Colonic mucosa (tissue), 4 donors: Measurements from ENCODE around the gene PRRT2. TPM values are rescaled to one million over a fixed set of nuclear protein-coding genes. Genes with fewer than 3 reads are reported as not detected.

ENCODE experiments used
- DNase-seq: peaks from one replicate; pipeline ENCODE4 v3.0.0-alpha.2; 2020
- H3K27ac ChIP-seq: fragments of 200-600 bp; one replicate; pipeline ENCODE4 v1.8.0; 2021
- H3K27me3 ChIP-seq: fragments of 200-600 bp; one replicate; pipeline ENCODE4 v1.8.0; 2021
- H3K36me3 ChIP-seq: fragments of 200-600 bp; one replicate; pipeline ENCODE4 v1.8.0; 2021
- H3K4me1 ChIP-seq: fragments of 200-600 bp; one replicate; pipeline ENCODE4 v1.8.0; 2021; ENCODE audit warnings: mild to moderate bottlenecking
- H3K4me3 ChIP-seq: fragments of 200-600 bp; one replicate; pipeline ENCODE4 v1.8.0; 2021
- H3K9ac ChIP-seq, 2 donors: one replicate each; pipeline ENCODE4 v1.7.0; 2013; ENCODE audit warnings: control low read depth in 2 of 2, low read depth in 2 of 2, low read length in 2 of 2
- H3K9me3 ChIP-seq: fragments of 200-600 bp; one replicate; pipeline ENCODE4 v1.8.0; 2021
- CTCF ChIP-seq: fragments of 200-600 bp; IDR thresholded peaks from one replicate; pipeline ENCODE4 v1.8.0; 2022; ENCODE audit warnings: antibody characterized with exemption, mild to moderate bottlenecking
- intact Hi-C: fragments of 100-400 bp; cut with DNase I; formaldehyde crosslinking; loops from one replicate; pipeline ENCODE4 v1.14.1; 2022
- total RNA-seq, 2 donors: library from RNA; stranded (reverse); fragmentation: NEBNext Ultra II Directional in 1 of 2; extraction: Animal tissue kit (Norgen Biotek cat#: 25700) in 1 of 2; gene quantifications; one replicate each; pipeline ENCODE4 v1.2.1, GENCODE V29; 2021
- donor health status: healthy.
- donor health status: DM: no; HTN: no; CAD: no.
- donor health status: DM: no; HTN: no; CAD: no.

Gene PRRT2
- total RNA-seq, 2 donors from 2014 or later: 1.4 to 1.7 TPM

- no peaks in the 10 kb centered on the region for H3K4me1 ChIP-seq
- no peak overlapping the region for H3K9ac ChIP-seq
- H3K36me3 ChIP-seq: peaks cover 66% of the 10 kb centered on the region
- no peaks in the 10 kb centered on the region for H3K9me3 ChIP-seq
- H3K27ac ChIP-seq: no peak overlapping the region
- no peak for TF ChIP-seq CTCF
- no peak overlapping the region for H3K4me3 ChIP-seq
- DNase-seq: no peak
- H3K27me3 ChIP-seq: no peaks in the 10 kb centered on the region
- intact Hi-C loops: loop anchor here (2.0 kb wide), 1 partner anchor 13 kb away; no protein-coding TSS in a partner anchor
These were observed 25.8 kb downstream of the PRRT2 start for GRCh38 chr16:29837841-29838240.

- Histone ChIP-seq H3K27me3 (no peaks in the 10 kb centered on the region), H3K9me3 (no peaks in the 10 kb centered on the region), H3K9ac (no peak overlapping the region), H3K36me3 (peaks cover 62% of the 10 kb centered on the region), H3K4me1 (no peaks in the 10 kb centered on the region), H3K4me3 (no peak overlapping the region), H3K27ac (no peak overlapping the region)
- TF ChIP-seq CTCF: no peak
- DNase-seq: no peak
- intact Hi-C loops: no loop called here
These were observed 27.8 kb downstream of the PRRT2 start for GRCh38 chr16:29839822-29840221.

- no peaks in the 10 kb centered on the region for H3K27me3 ChIP-seq
- TF ChIP-seq CTCF: no peak
- no peaks in the 10 kb centered on the region for H3K9me3 ChIP-seq
- no peak overlapping the region for H3K4me3 ChIP-seq
- H3K4me1 ChIP-seq: no peaks in the 10 kb centered on the region
- no peak for DNase-seq
- H3K9ac ChIP-seq: no peak overlapping the region
- H3K27ac ChIP-seq: no peak overlapping the region
- peaks cover 66% of the 10 kb centered on the region for H3K36me3 ChIP-seq
- intact Hi-C loops: no loop called here
These were observed 28.2 kb downstream of the PRRT2 start for GRCh38 chr16:29840240-29840639.

GRCh38 chr16:29841631-29842030 lies 29.6 kb downstream of the PRRT2 start:
- H3K4me1 ChIP-seq: no peaks in the 10 kb centered on the region
- no peak overlapping the region for H3K27ac ChIP-seq
- no peak overlapping the region for H3K4me3 ChIP-seq
- peaks cover 73% of the 10 kb centered on the region for H3K36me3 ChIP-seq
- no peak for DNase-seq
- no peak for TF ChIP-seq CTCF
- intact Hi-C loops: no loop called here
- H3K27me3 ChIP-seq: no peaks in the 10 kb centered on the region
- no peak overlapping the region for H3K9ac ChIP-seq
- H3K9me3 ChIP-seq: no peaks in the 10 kb centered on the region

GRCh38 chr16:29842732-29843346 lies 30.8 kb downstream of the PRRT2 start:
- Histone ChIP-seq H3K9me3 (no peaks in the 10 kb centered on the region), H3K9ac (no peak overlapping the region), H3K27ac (no peak overlapping the region), H3K4me1 (no peaks in the 10 kb centered on the region), H3K27me3 (no peaks in the 10 kb centered on the region), H3K4me3 (no peak overlapping the region), H3K36me3 (peaks cover 72% of the 10 kb centered on the region)
- intact Hi-C loops: no loop called here
- TF ChIP-seq CTCF: no peak
- DNase-seq: no peak
